Astrocyte of the spinal cord (primary cell): ENCODE data around the gene PER1.

ENCODE experiments used
- DNase-seq: peaks from one replicate; pipeline ENCODE4 v3.0.0; 2011; ENCODE audit warnings: low read depth, low spot score
- H3K4me3 ChIP-seq: 2 replicates; pipeline ENCODE4 v1.5.1; 2011; ENCODE audit warnings: low read depth, mild to moderate bottlenecking, low read length, moderate library complexity
- in situ Hi-C: cut with HindIII; loops from 2 replicates; pipeline ENCODE4 v1.10.0; 2017; ENCODE audit warnings: low sequenced_read_pairs
- TF ChIP-seq, protein P1 (sequence below): IDR thresholded peaks from 2 replicates; pipeline ENCODE4 v1.5.1; 2012; ENCODE audit warnings: low read depth, mild to moderate bottlenecking, low read length, inconsistent platforms

Gene PER1

DNA sequence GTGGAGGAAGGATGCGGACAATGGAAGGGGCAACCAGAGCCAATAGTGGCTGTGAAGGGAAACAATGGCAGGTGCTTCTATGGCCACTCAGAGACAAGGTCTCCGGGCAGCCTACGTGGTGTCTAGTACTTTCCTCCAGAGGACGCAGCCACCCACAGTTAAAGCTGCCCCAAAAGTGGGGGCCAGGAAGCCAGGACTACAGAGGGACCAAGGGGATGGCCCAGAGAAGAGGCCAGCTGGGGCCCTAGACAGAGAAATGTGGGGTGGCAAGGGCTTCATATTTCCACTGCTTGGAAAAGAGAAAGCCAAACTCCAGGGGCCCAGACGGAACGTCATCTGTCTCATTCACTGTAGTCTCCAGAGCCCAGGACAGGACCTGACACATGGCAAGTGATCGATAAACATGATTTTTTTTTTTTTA, 837 bp upstream of the PER1 start:
- DNase-seq, result no peak
- in situ Hi-C loops, result no loop called here
- TF ChIP-seq, protein P1, sequence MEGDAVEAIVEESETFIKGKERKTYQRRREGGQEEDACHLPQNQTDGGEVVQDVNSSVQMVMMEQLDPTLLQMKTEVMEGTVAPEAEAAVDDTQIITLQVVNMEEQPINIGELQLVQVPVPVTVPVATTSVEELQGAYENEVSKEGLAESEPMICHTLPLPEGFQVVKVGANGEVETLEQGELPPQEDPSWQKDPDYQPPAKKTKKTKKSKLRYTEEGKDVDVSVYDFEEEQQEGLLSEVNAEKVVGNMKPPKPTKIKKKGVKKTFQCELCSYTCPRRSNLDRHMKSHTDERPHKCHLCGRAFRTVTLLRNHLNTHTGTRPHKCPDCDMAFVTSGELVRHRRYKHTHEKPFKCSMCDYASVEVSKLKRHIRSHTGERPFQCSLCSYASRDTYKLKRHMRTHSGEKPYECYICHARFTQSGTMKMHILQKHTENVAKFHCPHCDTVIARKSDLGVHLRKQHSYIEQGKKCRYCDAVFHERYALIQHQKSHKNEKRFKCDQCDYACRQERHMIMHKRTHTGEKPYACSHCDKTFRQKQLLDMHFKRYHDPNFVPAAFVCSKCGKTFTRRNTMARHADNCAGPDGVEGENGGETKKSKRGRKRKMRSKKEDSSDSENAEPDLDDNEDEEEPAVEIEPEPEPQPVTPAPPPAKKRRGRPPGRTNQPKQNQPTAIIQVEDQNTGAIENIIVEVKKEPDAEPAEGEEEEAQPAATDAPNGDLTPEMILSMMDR, result no peak
- H3K4me3 ChIP-seq, result peak overlapping the region; percentile 93

DNA sequence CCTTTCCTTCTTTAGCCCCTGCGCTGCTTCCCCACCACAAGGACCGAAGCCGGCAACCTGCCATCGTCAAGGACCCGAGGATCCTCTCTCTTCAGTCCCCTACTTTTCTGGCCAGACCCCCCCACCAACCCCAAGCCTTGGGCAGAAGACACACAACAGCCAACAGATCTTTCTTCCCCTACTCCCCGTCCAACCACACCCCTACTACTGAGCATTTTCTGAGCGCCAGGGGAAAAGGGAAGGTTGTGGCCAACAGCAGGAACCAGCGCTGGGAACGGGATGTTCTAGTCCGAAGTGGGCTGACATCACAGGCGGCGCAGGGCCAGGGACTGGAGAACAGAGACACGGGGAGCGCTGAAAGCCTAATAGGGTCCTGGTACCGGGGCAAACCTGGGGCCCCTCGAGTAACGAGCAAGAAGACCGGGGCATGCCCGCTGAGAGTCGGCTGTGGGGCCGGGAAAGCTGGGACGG, 528 bp downstream of the PER1 start:
- peak; percentile 71 for DNase-seq
- in situ Hi-C loops, result no loop called here
- TF ChIP-seq, protein P1, result no peak
- H3K4me3 ChIP-seq, result peak overlapping the region; percentile 93

DNA sequence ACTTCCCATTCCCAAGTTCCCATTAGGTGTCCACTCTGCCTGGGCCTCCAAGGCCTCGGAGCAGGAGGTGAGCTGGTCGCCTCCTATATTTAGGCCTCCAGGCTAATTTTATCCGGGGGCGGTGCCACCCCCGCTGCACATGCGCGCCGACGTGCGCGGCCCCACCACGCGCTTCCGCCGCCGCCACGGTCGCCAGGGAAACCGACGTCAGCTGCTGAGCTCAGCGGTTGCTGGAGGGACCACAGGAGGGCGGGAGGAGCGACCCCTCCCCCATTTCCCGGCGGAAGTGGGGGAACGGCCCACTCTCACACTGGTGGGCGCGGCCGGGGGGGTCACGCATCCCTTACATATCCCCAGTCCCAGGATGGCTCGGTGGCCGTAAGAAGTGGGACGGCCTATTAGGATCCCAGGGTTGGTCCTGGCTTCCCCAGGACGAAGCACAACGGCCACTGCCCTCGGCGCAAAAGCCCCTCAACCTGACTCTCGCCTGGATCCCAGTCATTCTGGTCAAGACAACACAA, 1.0 kb downstream of the PER1 start:
- peak; percentile 96 for DNase-seq
- in situ Hi-C loops, result no loop called here
- H3K4me3 ChIP-seq, result peak overlapping the region; percentile 93
- TF ChIP-seq, protein P1, result no peak

DNA sequence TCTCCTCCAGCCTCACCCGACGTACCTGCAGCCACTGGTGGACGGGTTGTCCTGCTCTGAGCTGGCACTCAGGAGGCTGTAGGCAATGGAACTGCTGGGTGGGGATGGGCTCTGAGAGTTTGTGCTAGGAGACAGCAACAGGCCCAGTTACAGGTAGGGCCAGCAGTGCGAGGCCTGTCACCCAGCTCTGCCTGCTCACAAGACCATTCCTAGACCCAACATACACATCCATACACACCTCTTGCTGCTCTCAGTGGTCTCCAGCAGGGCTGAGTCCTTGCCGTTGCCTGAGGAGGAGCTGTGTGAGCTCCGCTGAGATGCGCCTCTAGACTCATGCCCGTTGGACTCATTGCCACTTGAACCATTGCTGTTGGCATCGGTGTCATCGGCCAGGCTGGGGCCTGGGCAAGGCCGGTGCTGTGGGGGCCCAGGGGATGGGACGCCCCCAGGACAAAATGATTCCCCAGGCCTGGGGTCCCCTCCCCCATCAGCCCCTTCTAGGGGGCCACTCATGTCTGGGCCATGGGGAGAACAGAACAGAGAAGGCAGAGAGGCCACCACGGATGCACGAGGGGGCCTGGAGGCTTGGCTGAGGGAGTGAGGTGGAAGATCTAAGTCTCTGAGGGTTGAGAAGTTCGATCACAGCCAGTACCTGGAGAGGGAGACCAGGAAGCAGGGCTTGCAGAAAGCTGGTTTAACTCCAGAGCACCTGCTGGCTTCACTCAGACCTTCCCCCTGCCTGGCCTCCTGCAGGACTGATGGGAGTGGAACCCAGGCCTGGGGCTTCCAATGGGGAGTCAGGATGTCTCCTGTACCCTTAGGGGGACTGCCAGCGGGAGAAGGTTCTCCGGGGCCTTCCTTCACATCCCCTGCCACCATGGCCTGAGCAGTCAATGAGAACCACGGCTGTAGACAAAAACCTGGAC, 1.7 kb downstream of the PER1 start:
- in situ Hi-C loops, result no loop called here
- TF ChIP-seq, protein P1, result no peak
- no peak for DNase-seq
- H3K4me3 ChIP-seq, result peak overlapping the region; percentile 93

DNA sequence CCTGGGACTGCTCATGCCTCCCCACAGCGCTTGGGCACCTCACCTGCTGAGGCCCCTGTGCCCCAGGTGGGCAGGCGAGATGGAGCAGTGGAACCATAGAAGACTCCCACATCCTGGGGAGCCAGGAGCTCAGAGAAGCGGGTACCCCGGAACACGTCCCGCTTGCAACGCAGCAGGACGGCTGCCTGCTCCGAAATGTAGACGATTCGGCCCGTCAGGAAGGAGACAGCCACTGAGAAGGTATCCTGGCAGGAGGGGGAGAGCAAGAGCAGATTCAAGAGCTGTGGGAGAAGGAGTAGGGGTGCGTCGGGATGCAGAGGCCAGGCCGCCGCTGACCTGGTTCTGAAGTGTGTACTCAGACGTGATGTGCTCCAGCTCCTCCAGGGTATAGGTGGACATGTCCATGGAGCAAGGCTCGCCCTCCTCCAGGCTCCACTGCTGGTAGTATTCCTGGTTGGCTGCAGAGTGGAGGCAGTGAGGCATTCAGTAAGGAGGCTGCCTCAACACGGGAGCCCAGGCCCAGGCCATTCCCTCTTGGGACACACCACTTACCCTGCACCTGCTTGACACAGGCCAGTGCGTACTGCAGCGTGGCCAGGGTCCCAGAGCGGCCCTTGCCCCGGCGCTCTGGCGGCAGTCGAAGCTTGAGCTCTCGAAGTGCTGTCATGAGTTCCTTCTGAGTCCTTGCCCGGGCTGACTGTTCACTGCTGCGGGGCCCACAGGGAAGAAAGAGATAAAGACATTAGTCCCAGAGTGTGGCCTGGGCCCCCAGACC, 2.6 kb downstream of the PER1 start:
- DNase-seq, result no peak
- in situ Hi-C loops, result no loop called here
- no peak overlapping the region for H3K4me3 ChIP-seq
- TF ChIP-seq, protein P1, result no peak

DNA sequence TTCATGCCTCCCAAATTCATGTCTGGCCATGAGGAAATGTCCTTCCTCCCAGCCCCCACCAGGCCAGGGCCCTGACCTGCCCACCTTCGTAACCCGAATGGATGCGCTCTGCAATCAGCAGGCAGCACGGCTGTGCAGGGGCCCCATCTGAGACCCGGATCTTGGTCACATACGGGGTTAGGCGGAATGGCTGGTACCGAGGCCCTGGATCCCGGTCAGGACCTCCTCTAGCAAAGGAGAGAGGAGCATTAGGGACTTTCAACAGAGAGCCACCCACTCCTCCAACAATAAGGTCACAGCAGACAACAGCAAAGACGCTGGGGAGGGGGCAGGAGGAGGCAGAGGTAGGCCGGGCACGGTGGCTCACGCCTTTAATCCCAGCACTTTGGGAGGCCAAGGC, 3.6 kb downstream of the PER1 start:
- TF ChIP-seq, protein P1, result no peak
- in situ Hi-C loops, result no loop called here
- no peak overlapping the region for H3K4me3 ChIP-seq
- no peak for DNase-seq
